K562 (cell line): ENCODE data around the gene METTL22. TPM values are rescaled to one million over a fixed set of nuclear protein-coding genes. Genes with fewer than 3 reads are reported as not detected.
A peak's percentile ranks its signal among the peaks of the same experiment; 100 is the strongest.

Experiments used
- ATAC-seq: fragments of 200-7000 bp; cut with Tn5 transposase; 3 replicates; pipeline ENCODE4 v1.9.1; 2020; ENCODE audit warnings: moderate library complexity
- BruUV-seq: library from RNA; stranded (reverse); fragments of 400-500 nt; replicated peaks from 2 replicates; lab custom pipeline; 2021; lab: Mats Ljungman, UMichigan
- CTCF ChIA-PET: fragments of 300-600 bp; formaldehyde crosslinking; extraction: SDS; loops from one replicate; lab custom pipeline; 2021; ENCODE audit warnings: low intra/inter-chr PET ratio; lab: Yijun Ruan, JAX
- POLR2A ChIA-PET: fragments of 300-600, 350-650 bp; sonication (Branson Sonifier 250); formaldehyde crosslinking; extraction: SDS; loops from one replicate; lab custom pipeline; 2021; ENCODE audit warnings: antibody characterized with exemption, inconsistent platforms; lab: Yijun Ruan, JAX
- DNase-seq, 4 experiments: peaks; one replicate each; pipeline versions ENCODE4 v3.0.0 to v3.0.0-alpha.2; 2011 to 2018; ENCODE audit warnings: low spot score in 3 of 4, mixed read lengths in 3 of 4; ENCODE audit errors: extremely low read depth in 1 of 4
- FAIRE-seq: peaks from 2 replicates; lab custom pipeline; 2011; peaks lifted over from hg19 to GRCh38; lab: Jason Lieb, UNC
- H2AFZ ChIP-seq: 2 replicates; pipeline ENCODE4 v1.6.0; 2011; ENCODE audit warnings: low read depth, low read length, control low read depth, inconsistent platforms
- H3K27ac ChIP-seq: fragments of 200-600 bp; 3 replicates; pipeline ENCODE4 v1.8.0; 2011; ENCODE audit warnings: low read depth, mild to moderate bottlenecking, control low read depth, inconsistent platforms, low read length, moderate library complexity, mixed read lengths; ENCODE audit errors: extremely low read depth
- H3K27me3 ChIP-seq, 2 experiments: fragments of 300-600 bp in 1 of 2; 2 replicates in 1 of 2; 3 replicates in 1 of 2; pipeline versions ENCODE4 v1.6.0 to v1.8.0; 2011; ENCODE audit warnings: inconsistent platforms in 2 of 2, low read length in 2 of 2, mild to moderate bottlenecking in 1 of 2, mixed read lengths in 1 of 2, moderate library complexity in 1 of 2; ENCODE audit not compliant: control insufficient read depth in 2 of 2, insufficient read depth in 2 of 2
- H3K36me3 ChIP-seq: fragments of 300-600 bp; 3 replicates; pipeline ENCODE4 v1.8.0; 2011; ENCODE audit warnings: mild to moderate bottlenecking, low read length, inconsistent platforms; ENCODE audit not compliant: control insufficient read depth, insufficient read depth
- H3K4me1 ChIP-seq, 2 experiments: fragments of 200-600 bp in 1 of 2; replicated peaks in 1 of 2; 2 replicates in 1 of 2; 3 replicates in 1 of 2; pipeline versions ENCODE4 v1.5.1 to v1.8.0; 2011; ENCODE audit warnings: inconsistent platforms in 2 of 2, low read length in 2 of 2, mild to moderate bottlenecking in 1 of 2, mixed read lengths in 1 of 2, moderate library complexity in 1 of 2; ENCODE audit not compliant: control insufficient read depth in 2 of 2, insufficient read depth in 2 of 2
- H3K4me2 ChIP-seq: 2 replicates; pipeline ENCODE4 v1.6.1; 2011; ENCODE audit warnings: low read length, control low read depth, inconsistent platforms, mixed read lengths; ENCODE audit not compliant: insufficient read depth
- H3K4me3 ChIP-seq: fragments of 200-600 bp; sonication (generic), shearing (Covaris generic); 2 replicates; pipeline ENCODE4 v1.5.1; 2016; ENCODE audit warnings: control low read depth, inconsistent platforms
- H3K79me2 ChIP-seq: fragments of 200-600 bp; 3 replicates; pipeline ENCODE4 v1.8.0; 2011; ENCODE audit warnings: low read length, inconsistent platforms; ENCODE audit not compliant: control insufficient read depth, insufficient read depth
- H3K9ac ChIP-seq, 2 experiments: 2 replicates each; pipeline versions ENCODE4 v1.6.0 to v1.6.1; 2011; ENCODE audit warnings: low read depth in 2 of 2, low read length in 2 of 2, control low read depth in 1 of 2, inconsistent platforms in 1 of 2, mild to moderate bottlenecking in 1 of 2, mixed read lengths in 1 of 2; ENCODE audit not compliant: insufficient read depth in 1 of 2
- H3K9me1 ChIP-seq: one replicate; pipeline ENCODE4 v1.6.0; 2011; ENCODE audit warnings: inconsistent platforms, mild to moderate bottlenecking, low read length, moderate library complexity; ENCODE audit not compliant: control insufficient read depth, insufficient read depth
- H3K9me3 ChIP-seq: replicated peaks from 2 replicates; pipeline ENCODE4 v1.5.1; 2011; ENCODE audit warnings: low read depth, low read length, inconsistent platforms; ENCODE audit not compliant: control insufficient read depth, insufficient read depth
- H4K20me1 ChIP-seq: replicated peaks from 2 replicates; pipeline ENCODE4 v1.6.1; 2011; ENCODE audit warnings: low read length, inconsistent platforms, mixed read lengths; ENCODE audit not compliant: control insufficient read depth, insufficient read depth
- ATF1 ChIP-seq, 2 experiments: fragments of 450-650 bp in 1 of 2; IDR thresholded peaks; 2 replicates each; pipeline ENCODE4 v1.6.1; 2016; ENCODE audit warnings: missing compliant biosample characterization in 1 of 2, missing genetic modification characterization in 1 of 2
- ATF7 ChIP-seq: fragments of 450-650 bp; IDR thresholded peaks from 2 replicates; pipeline ENCODE4 v1.7.1; 2014; ENCODE audit warnings: mild to moderate bottlenecking, moderate library complexity
- BHLHE40 ChIP-seq: IDR thresholded peaks from 2 replicates; pipeline ENCODE4 v1.6.1; 2011; ENCODE audit warnings: low read length, improper control_type of control experiment
- CREB1 ChIP-seq, 2 experiments: sonication (generic) in 1 of 2; formaldehyde crosslinking in 1 of 2; IDR thresholded peaks; 2 replicates each; pipeline versions ENCODE4 v1.6.1 to v1.8.0; 2012 to 2022; ENCODE audit warnings: inconsistent platforms in 1 of 2, mild to moderate bottlenecking in 1 of 2, missing genetic modification reagents in 1 of 2, moderate library complexity in 1 of 2
- KLF16 ChIP-seq: IDR thresholded peaks from 2 replicates; pipeline ENCODE4 v1.6.1; 2016; ENCODE audit warnings: antibody characterized with exemption
- MAFF ChIP-seq: IDR thresholded peaks from 2 replicates; pipeline ENCODE4 v1.6.1; 2012; ENCODE audit warnings: low read length, improper control_type of control experiment
- RAD21 ChIP-seq, 2 experiments: fragments of 250-450 bp in 1 of 2; fragments of 450-650 bp in 1 of 2; sonication (Bioruptor Pico) in 1 of 2; formaldehyde crosslinking in 1 of 2; IDR thresholded peaks in 1 of 2; conservative IDR thresholded peaks in 1 of 2; 2 replicates each; pipeline versions ENCODE4 v1.4.0 to v1.8.0; 2020 to 2022; ENCODE audit warnings: mild to moderate bottlenecking in 2 of 2, moderate library complexity in 1 of 2
- SMC3 ChIP-seq: conservative IDR thresholded peaks from 2 replicates; pipeline ENCODE4 v1.6.1; 2011; ENCODE audit warnings: low read depth, low read length, improper control_type of control experiment; ENCODE audit not compliant: insufficient read depth
- YY1 ChIP-seq, 3 experiments: IDR thresholded peaks; 2 replicates each; pipeline ENCODE4 v1.6.1; 2011; ENCODE audit warnings: low read length in 2 of 3, mild to moderate bottlenecking in 2 of 3, moderate library complexity in 2 of 3, borderline replicate concordance in 1 of 3, control low read depth in 1 of 3, low read depth in 1 of 3; ENCODE audit not compliant: insufficient read depth in 3 of 3, insufficient replicate concordance in 2 of 3, control insufficient read depth in 1 of 3, insufficient read length in 1 of 3; ENCODE audit errors: extremely low read depth in 1 of 3
- ZNF316 ChIP-seq: fragments of 450-650 bp; IDR thresholded peaks from 2 replicates; pipeline ENCODE4 v1.6.1; 2016
- ZNF384 ChIP-seq: IDR thresholded peaks from 2 replicates; pipeline ENCODE4 v1.6.1; 2012; ENCODE audit warnings: low read depth, low read length, improper control_type of control experiment
- ZNF444 ChIP-seq: fragments of 250-450 bp; sonication (Bioruptor Pico); IDR thresholded peaks from 2 replicates; pipeline ENCODE4 v1.4.0; 2020; ENCODE audit warnings: mild to moderate bottlenecking, moderate library complexity
- WGBS: fragments of 100-300 bp; shearing (Covaris generic); methylation state at CpG from one replicate; pipeline ENCODE4 v1.1.6; 2016; ENCODE audit warnings: low coverage, mixed read lengths; ENCODE audit not compliant: insufficient coverage; ENCODE audit errors: missing lambda C conversion rate; 5-methylcytosine and 5-hydroxymethylcytosine counted together
- in situ Hi-C: fragments of 300-500 bp; cut with MboI; formaldehyde crosslinking; loops from 4 replicates; pipeline ENCODE4 v1.15.0; 2018; ENCODE audit warnings: inconsistent platforms, mixed read lengths
- intact Hi-C: fragments of 100-400 bp; cut with micrococcal nuclease; formaldehyde crosslinking; loops from 2 replicates; pipeline ENCODE4 v1.14.2; 2022
- polyA plus RNA-seq, 8 experiments: library from polyadenylated mRNA; depleted of rRNA in 4 of 8; stranded (reverse) in 5 of 8; unstranded in 3 of 8; fragments of >200 nt; fragmentation: Nextera tagmentation in 2 of 8; fragmentation: Illumina TruSeq in 1 of 8; extraction: Ambion mirVana in 2 of 8; extraction: Trizol in 1 of 8; gene quantifications; 2 replicates each; pipeline versions ENCODE4 v1.2.1 to v1.2.3, GENCODE V29; 2011 to 2014; ENCODE audit warnings: inconsistent platforms in 1 of 8, missing spikeins in 1 of 8
- total RNA-seq, 7 experiments: library from RNA; depleted of rRNA in 6 of 7; stranded (reverse); fragments of >200 nt in 6 of 7; fragmentation: Illumina TruSeq in 2 of 7; extraction: Trizol in 2 of 7; gene quantifications; 2 replicates each; pipeline versions ENCODE4 v1.2.1 to v1.2.3, GENCODE V29; 2011 to 2021; ENCODE audit warnings: low replicate concordance in 1 of 7
- TF ChIP-seq, protein P1 (sequence below): sonication (generic); formaldehyde crosslinking; IDR thresholded peaks from 2 replicates; pipeline ENCODE4 v1.8.1; 2023; ENCODE audit warnings: mild to moderate bottlenecking, missing genetic modification reagents
- TF ChIP-seq, protein P2 (sequence below), 2 experiments: fragments of 200-800 bp in 1 of 2; sonication (Bioruptor generic) in 1 of 2; sonication (generic) in 1 of 2; formaldehyde crosslinking in 1 of 2; IDR thresholded peaks in 1 of 2; conservative IDR thresholded peaks in 1 of 2; 2 replicates each; pipeline versions ENCODE4 v1.5.0 to v1.6.1; 2016 to 2020; ENCODE audit warnings: missing compliant biosample characterization in 1 of 2, missing genetic modification characterization in 1 of 2, missing genetic modification reagents in 1 of 2

Gene METTL22
- total and polyA plus RNA-seq, 9 of the 15 experiments (the other 6 are each of a cell fraction or from before 2014, with no cell fraction given), result 6.9 to 33.2 (median 18.5) TPM

DNA sequence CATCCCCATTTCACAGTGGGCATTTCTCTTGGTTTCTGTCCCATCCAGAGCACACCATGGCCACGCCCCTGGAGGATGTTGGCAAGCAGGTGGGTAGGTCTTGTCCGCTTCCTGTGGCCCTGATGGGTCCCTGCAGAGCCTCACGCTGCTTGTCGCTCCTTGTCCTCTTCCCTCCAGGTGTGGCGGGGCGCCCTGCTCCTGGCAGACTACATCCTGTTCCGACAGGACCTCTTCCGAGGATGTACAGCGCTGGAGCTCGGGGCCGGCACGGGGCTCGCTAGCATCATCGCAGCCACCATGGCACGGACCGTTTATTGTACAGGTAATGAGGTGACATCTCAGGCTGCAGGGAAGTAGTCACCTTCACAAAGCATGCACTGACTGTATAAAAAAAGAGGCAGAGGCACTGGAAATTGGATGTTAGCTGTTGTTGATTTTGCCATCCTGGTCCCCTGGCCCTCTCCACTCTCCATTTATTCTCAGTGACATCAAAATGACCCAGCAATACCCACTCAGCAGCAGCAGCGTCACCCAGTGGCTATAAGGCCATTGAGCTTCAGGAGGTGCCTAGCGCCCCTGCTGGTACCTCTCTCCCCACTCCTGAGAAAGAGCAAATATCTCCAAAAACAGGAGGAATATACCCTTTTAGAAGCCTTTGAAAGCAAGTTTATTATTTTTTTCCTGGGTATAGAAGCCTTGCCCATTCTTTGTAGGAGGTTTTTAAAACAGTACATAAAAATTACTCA lies 13.7 kb downstream of the METTL22 start:
- intact Hi-C loops (loop anchor here (1.0 kb wide), 1 partner anchor 62 kb away; no protein-coding TSS in a partner anchor), in situ Hi-C loops (no loop called here)
- no peak overlapping the region for H3K9ac ChIP-seq
- ChIA-PET POLR2A (interaction anchor here (0.7 to 0.8 kb wide), 2 partner anchors 21 to 140 kb away, joined by 3 read pairs; no protein-coding TSS in a partner anchor), CTCF (interaction anchor here (2.3 to 2.6 kb wide), 2 partner anchors 62 to 68 kb away, joined by 27 to 28 read pairs; no protein-coding TSS in a partner anchor)
- DNase-seq (peak; percentile 59 to 69 (median 63)), ATAC-seq (peak; percentile 96), FAIRE-seq (peak; percentile 84)
- H3K27ac ChIP-seq, result no peak overlapping the region
- H3K9me3 ChIP-seq, result no peaks in the 10 kb centered on the region
- peaks cover 90% of the 10 kb centered on the region; the same call in 2 of the 3 replicates for H3K36me3 ChIP-seq
- no peaks in the 10 kb centered on the region for H3K27me3 ChIP-seq
- no peak overlapping the region for H3K4me3 ChIP-seq
- H2AFZ ChIP-seq, result no peak overlapping the region
- no peak overlapping the region for H3K4me2 ChIP-seq
- H3K79me2 ChIP-seq, result no peaks in the 10 kb centered on the region
- H3K9me1 ChIP-seq, result no peaks in the 10 kb centered on the region
- 0 out of 2 replicates have a peak, but pooled peaks cover 3% of the 10 kb centered on the region for H4K20me1 ChIP-seq
- WGBS, result 82% methylated on average over 18 of the region's 18 CpGs
- peaks cover 3% of the 10 kb centered on the region in 2 experiments; a peak in 4 of 5 replicates for H3K4me1 ChIP-seq
- no TSS peak for BruUV-seq
- TF ChIP-seq ZNF444, result no peak
- peak; percentile 23; the same call in 1 of the 2 replicates for TF ChIP-seq ZNF316
- TF ChIP-seq SMC3, result peak; percentile 76
- TF ChIP-seq ZNF384, result peak; percentile 40; the same call in 1 of the 2 replicates
- no peak for TF ChIP-seq ATF1 (CRISPR knock-in tag; IDR thresholded peaks at IDR 0.05)
- peak; percentile 55 for TF ChIP-seq ATF1 (tag; IDR thresholded peaks at IDR 0.05)
- TF ChIP-seq KLF16, result peak; percentile 56; the same call in 1 of the 2 replicates
- peak in 1 of 3 experiments; percentile 34 for TF ChIP-seq YY1 (IDR thresholded peaks at IDR 0.05; ENCODE audit: borderline replicate concordance in 1 of 3, control insufficient read depth in 1 of 3, extremely low read depth in 1 of 3, insufficient read depth in 3 of 3, insufficient read length in 1 of 3, insufficient replicate concordance in 2 of 3, low read depth in 1 of 3, low read length in 2 of 3)
- peak; percentile 44 to 75 for TF ChIP-seq RAD21 (CRISPR knock-in tag; conservative IDR thresholded peaks at IDR 0.05 in 1 of 2, IDR thresholded peaks at IDR 0.05 in 1 of 2)
- TF ChIP-seq, protein P1, sequence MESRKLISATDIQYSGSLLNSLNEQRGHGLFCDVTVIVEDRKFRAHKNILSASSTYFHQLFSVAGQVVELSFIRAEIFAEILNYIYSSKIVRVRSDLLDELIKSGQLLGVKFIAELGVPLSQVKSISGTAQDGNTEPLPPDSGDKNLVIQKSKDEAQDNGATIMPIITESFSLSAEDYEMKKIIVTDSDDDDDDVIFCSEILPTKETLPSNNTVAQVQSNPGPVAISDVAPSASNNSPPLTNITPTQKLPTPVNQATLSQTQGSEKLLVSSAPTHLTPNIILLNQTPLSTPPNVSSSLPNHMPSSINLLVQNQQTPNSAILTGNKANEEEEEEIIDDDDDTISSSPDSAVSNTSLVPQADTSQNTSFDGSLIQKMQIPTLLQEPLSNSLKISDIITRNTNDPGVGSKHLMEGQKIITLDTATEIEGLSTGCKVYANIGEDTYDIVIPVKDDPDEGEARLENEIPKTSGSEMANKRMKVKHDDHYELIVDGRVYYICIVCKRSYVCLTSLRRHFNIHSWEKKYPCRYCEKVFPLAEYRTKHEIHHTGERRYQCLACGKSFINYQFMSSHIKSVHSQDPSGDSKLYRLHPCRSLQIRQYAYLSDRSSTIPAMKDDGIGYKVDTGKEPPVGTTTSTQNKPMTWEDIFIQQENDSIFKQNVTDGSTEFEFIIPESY, result peak; percentile 79; the same call in 1 of the 2 replicates
- peak; percentile 28; the same call in 1 of the 2 replicates for TF ChIP-seq MAFF
- 0 out of 2 replicates have a peak, but pooled peaks have one; percentile 19 for TF ChIP-seq ATF7
- 0 out of 2 replicates have a peak, but pooled peaks have one; percentile 9 for TF ChIP-seq BHLHE40
- TF ChIP-seq, protein P2, sequence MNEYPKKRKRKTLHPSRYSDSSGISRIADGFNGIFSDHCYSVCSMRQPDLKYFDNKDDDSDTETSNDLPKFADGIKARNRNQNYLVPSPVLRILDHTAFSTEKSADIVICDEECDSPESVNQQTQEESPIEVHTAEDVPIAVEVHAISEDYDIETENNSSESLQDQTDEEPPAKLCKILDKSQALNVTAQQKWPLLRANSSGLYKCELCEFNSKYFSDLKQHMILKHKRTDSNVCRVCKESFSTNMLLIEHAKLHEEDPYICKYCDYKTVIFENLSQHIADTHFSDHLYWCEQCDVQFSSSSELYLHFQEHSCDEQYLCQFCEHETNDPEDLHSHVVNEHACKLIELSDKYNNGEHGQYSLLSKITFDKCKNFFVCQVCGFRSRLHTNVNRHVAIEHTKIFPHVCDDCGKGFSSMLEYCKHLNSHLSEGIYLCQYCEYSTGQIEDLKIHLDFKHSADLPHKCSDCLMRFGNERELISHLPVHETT (CRISPR knock-in tag; conservative IDR thresholded peaks at IDR 0.05 in 1 of 2, IDR thresholded peaks at IDR 0.05 in 1 of 2), result no peak
- TF ChIP-seq CREB1 (IDR thresholded peaks at IDR 0.05), result peak; percentile 49; the same call in 1 of the 2 replicates
- no peak for TF ChIP-seq CREB1 (CRISPR knock-in tag; IDR thresholded peaks at IDR 0.05)
